GM18499 (cell line): ENCODE results near the gene ALK.

Experiments
- ATAC-seq: cut with Tn5 transposase; IDR thresholded peaks from one replicate; pipeline ENCODE4 v1.9.1; 2021; ENCODE audit warnings: moderate number of reproducible peaks; ENCODE audit not compliant: insufficient read depth, unreplicated experiment

The ALK gene

DNA sequence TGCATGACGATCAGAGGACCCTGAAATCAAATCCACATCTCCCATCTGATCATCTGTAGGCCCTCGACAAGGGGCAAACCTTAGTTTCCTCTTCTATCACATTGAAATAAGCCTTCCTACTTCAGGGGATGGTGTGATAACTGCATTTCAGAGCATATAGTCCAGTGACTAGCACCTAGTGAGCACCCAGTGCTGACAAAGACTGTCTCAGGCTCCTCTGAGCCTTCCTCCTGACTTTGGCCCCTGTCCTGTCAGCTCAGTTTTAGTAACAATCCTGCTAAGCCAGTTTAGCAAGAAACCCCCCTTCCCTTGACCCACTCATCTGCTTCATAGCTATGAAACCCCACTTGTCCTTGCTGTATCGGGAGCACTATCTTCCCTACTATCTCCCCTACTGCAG, 304.0 kb downstream of the ALK start:
- no peak for ATAC-seq

GRCh38 chr2:29616569-29616968, 304.8 kb downstream of the ALK start:
- ATAC-seq = no peak

DNA sequence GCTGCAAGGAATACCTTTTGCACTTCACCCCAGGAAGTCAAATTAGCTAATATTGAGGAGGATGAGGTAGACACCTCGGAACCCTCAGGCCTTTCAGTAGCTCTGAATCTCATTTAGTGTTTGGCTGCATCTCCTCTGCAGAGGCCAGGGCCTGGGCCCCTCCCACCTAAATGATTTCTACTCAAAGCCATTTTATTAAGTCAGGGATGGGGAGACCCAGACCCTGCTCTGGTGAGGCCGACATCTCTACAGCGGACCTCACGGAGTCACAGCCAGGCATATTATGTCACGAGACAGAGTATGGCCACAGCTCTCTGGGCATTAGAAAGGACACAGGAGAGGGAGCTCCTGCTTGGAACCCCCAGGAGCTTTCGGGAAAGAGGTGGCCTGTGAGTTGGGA, 305.5 kb downstream of the ALK start:
- ATAC-seq = no peak

- no peak for ATAC-seq
Measured at GRCh38 chr2:29615183-29615582, 306.2 kb downstream of the ALK start.

GRCh38 chr2:29614295-29614830, 307.0 kb downstream of the ALK start:
- ATAC-seq = no peak

- no peak for ATAC-seq
Measured at GRCh38 chr2:29613792-29614266, 307.6 kb downstream of the ALK start.

GRCh38 chr2:29613067-29613466, 308.3 kb downstream of the ALK start:
- no peak for ATAC-seq

- no peak for ATAC-seq
Measured at GRCh38 chr2:29612568-29612967, 308.8 kb downstream of the ALK start.

- ATAC-seq = no peak
Measured at GRCh38 chr2:29611850-29612249, 309.5 kb downstream of the ALK start.

DNA sequence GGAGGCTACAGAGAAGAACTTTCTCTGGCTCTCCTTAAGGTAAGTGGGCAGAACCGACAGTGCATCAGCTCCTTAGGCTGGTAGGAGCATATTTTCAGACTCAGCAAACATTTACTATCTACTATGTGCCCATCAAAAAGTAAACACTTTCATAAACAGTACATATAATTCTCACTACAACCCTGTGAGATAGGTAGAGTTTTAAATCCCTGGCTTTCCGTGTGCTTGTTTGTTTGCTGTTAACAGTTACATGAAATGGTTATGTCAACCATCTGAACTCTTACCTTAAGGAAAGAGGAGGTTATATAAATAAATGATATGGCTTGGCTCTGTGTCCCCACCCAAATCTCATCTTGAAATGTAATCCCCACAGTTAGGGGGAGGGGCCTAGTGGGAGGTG, 310.1 kb downstream of the ALK start:
- no peak for ATAC-seq

DNA sequence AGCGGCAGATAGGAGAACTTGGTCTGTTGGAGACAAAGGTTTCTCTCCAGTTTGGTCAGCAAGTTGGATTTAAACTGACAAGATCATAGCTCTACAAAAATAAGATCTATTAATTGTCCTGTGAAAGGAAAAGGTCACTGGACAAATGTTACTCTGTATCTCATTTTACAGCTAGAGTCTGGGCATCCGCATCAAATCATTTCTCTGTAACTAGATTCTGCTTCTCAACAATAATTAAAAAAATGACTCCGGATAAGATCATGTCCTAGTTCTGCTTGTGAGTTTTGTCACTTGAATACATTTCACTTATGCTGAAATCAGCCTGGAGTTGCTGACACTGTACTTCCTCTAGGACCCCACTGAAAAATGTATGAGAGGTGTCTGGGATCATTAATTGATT, 310.8 kb downstream of the ALK start:
- ATAC-seq = no peak

GRCh38 chr2:29607038-29607420, 314.4 kb downstream of the ALK start:
- no peak for ATAC-seq

- ATAC-seq = no peak
Measured at GRCh38 chr2:29606104-29607037, 315.0 kb downstream of the ALK start.

GRCh38 chr2:29603341-29603740, 318.0 kb downstream of the ALK start:
- no peak for ATAC-seq

DNA sequence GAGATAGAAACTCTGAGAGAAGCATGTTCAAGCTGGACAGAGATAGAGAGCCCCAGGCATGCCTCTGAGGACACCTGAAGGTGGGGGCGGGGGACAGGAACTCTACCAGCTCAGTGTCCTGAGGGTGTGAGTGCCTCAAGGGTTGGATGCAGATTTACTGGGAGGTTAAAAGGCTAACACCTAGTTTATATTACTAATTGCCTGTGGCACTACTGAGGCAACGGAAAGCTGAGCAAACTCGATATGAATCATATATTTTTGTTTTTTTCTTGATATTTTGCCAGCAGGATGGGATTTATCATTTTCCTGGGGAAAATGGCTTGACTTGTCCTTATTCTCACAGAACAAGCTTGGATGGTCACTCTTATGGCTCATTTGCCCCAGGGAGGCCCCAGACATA, 319.5 kb downstream of the ALK start:
- no peak for ATAC-seq

- no peak for ATAC-seq
Measured at GRCh38 chr2:29601321-29601720, 320.1 kb downstream of the ALK start.

DNA sequence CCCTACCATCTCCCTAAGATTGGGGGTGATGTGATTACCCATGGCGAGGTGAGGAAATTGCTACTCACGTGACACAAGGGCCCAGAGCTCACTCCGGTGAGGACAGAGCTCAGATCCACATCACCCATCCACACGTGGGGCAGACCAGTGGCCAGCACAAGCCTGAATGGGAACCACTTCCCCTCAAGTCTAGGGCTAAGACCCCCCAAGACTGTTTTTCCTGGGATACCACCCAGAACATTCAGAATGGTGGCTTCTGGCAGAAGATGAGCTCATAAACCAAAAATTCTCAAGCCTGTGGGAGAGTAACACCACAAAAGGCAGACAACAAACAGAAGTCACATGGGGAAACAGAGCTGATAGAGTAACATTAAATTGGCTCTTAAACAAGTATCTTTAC, 321.4 kb downstream of the ALK start:
- no peak for ATAC-seq

DNA sequence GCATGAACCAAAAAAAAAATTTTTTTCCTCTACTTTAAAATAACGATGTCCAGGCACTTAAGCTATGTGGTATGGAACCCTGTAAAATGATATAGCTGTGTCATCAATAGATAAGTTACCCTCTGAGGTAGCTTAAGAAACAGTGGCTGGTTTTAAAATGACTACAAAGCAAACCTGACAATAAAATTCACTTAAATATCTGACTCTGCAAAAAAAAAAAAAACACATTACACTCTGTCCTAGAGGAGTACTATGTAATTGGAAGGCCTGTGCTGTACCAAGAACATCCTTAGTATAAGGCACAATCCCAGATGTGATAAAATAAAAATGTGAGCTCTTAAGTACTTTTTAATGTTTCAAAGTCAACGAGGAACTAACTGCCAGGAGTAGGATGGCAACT, 322.4 kb downstream of the ALK start:
- ATAC-seq = no peak

GRCh38 chr2:29597035-29597434, 324.4 kb downstream of the ALK start:
- ATAC-seq = no peak

DNA sequence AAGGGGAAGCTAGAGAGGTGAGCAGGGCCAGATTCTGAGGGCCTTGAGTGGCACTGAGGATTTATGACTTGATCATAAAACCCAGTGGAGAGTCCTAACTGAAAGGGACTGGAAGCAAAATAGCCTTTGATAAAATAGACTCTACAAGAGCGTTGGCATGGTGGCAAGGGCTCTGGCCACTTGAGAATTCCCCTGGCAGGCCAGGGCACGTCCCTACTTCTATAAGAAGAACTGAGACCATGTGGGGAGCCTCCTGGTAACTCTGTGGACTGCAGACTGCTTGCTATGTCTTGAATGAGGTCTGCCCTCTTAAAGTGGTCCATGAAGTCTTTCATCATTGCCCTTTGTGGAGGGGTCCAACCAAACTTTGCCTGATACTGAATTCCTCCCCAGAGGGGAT, 324.8 kb downstream of the ALK start:
- ATAC-seq = no peak

DNA sequence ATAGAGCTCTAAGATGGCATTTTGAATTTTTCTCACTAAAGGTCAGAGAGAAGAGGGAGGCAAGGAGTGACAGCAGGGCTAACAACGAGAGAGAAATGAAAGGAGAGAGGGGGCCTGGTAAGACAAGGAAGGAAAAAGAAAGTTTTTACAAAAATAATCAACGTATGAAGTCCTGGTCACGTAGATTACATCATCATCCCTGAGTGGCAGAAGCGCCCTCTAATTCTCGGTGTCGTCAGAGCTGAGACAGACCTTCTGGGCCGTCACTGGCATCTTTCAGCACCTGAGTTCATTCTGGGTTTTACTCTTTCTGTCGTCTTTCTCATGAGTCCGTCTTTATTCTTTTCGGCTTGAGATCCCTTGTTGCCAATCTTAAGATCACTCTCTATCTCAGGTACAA, 329.8 kb downstream of the ALK start:
- no peak for ATAC-seq

GRCh38 chr2:29590211-29590610, 331.2 kb downstream of the ALK start:
- ATAC-seq = no peak
